AG09319 (cell line): ENCODE data around the gene SLC22A17.

Source experiments
- DNase-seq: peaks from one replicate; pipeline ENCODE4 v3.0.0-alpha.2; 2010; ENCODE audit warnings: low read depth; ENCODE audit errors: extremely low read depth
- TF ChIP-seq, protein P1 (sequence below): IDR thresholded peaks from 2 replicates; pipeline ENCODE4 v1.5.1; 2011; ENCODE audit warnings: low read depth, mild to moderate bottlenecking, inconsistent platforms, low read length, moderate library complexity

SLC22A17 gene

DNA sequence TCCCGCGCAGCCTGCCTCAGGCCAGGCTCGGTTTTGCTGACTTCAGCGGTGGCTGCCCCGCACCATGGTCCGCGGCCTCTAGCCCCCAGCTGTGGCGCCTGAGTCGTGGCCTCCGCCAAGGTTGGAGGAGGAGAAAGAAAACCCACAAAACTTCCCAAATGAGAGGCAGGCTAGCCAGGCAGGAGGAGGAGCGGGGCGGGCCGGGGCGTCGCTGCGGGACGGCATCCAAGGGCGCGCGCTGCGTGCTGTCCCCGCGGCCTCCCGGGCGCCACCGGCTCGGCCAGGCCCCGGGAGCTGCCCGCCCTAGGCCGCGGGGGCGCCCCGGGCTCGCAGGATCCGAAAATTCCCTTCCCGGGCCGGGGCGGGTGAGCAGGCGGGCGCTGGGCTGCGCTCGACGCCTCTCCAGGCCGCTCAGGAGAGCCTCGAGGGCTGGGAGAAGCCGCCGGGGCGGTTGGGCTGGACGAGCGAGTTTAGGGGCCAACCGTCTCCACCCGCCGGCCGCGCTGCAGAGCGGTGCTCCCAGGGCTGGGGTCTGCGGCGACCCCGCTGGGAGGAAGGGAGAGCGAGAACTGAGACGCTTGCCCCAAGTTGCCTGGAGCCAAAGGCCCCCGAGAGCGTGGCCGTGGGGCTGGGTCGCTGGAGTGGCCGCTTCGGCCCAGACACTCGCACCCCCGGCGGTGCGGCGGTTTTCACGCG lies 12.5 kb upstream of the SLC22A17 start, which contains the start of gene EFS:
EFS (minus strand) TSS at position 137 of the 696 bp plus-strand sequence. CDS start 147 bp downstream, outside the sequence.
- DNase-seq: no peak
- TF ChIP-seq, protein P1, sequence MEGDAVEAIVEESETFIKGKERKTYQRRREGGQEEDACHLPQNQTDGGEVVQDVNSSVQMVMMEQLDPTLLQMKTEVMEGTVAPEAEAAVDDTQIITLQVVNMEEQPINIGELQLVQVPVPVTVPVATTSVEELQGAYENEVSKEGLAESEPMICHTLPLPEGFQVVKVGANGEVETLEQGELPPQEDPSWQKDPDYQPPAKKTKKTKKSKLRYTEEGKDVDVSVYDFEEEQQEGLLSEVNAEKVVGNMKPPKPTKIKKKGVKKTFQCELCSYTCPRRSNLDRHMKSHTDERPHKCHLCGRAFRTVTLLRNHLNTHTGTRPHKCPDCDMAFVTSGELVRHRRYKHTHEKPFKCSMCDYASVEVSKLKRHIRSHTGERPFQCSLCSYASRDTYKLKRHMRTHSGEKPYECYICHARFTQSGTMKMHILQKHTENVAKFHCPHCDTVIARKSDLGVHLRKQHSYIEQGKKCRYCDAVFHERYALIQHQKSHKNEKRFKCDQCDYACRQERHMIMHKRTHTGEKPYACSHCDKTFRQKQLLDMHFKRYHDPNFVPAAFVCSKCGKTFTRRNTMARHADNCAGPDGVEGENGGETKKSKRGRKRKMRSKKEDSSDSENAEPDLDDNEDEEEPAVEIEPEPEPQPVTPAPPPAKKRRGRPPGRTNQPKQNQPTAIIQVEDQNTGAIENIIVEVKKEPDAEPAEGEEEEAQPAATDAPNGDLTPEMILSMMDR: no peak

DNA sequence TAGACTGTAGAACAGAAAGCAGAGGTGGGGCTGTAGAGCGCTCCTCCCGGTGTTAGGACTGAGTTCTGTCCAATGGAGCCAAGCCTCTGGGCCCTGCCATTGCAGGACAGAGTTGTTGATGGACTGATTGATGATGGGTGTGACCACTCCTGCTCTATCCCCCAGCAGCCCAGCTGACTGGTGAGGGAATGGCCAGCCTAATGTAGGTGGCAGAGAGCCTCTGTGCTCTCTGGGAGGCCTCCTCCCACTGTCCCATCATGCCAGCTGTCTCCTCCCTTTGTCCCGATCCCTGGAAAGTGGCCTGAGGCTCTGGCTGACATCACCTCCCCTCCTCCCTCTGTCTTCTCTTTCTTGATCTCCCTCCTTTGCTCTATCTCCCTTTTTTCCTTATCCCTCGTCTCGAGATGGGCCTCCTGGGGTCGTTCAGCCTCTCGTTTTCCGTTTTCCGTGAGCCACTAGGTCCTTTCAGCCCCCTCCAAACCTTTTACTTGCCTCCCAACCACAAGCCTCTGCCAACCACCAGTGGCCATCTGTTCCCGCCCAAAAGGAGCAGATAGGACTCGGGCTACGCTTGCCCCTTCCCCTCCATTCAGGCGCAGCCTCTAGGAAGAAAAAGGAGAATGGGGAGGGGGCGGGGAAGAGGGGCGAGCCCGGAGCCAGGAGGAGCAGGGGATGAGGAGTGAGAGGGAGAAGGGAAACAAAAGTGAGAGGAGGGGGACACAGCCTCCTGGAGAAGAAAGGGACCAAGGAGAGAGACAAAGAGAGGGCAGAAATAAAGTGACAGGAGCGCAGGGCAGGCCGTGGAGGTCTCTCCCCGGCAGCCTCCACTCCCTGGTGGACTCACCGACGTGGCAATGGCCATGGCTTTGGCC lies 11.7 kb upstream of the SLC22A17 start:
- no peak for DNase-seq
- TF ChIP-seq, protein P1: no peak

DNA sequence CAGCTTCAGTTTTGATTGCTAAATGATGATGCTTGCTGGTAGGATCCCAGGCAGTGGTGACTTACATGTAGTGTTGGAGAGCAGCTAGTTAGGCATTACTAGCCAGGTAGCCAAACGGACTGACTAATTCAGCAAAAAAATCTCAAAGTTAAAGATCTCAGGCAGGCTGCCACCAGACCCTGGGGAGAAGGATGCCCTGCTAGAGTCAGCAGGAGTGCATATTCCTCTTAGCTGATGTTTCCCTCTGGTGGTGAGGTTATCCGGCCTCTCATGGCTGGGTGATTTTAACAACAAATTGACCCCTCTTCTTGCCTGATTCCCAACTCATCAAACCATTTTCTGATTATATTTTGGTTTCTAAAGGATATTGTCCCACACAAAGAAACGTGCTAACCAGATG lies 9.5 kb upstream of the SLC22A17 start:
- TF ChIP-seq, protein P1: peak; percentile 24
- DNase-seq: no peak

DNA sequence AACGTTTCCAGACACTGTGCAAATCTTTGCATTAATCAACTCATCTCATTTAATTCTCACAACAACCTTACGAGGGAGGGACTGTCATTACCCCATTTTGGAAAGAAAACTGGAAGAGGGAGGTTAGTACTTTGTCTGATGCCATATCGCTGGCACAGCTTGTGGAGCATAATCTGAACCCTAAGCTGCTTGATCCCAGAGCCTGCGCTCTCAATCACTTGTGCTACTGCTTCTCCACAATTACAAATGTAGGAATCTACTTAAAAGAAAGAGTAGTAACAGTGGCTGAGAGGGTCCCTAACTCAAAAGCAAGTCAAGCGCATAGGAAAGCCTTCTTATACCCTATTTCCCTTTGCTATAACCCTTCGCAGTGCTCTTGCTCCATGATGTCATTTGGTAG lies 9.1 kb upstream of the SLC22A17 start:
- no peak for DNase-seq
- TF ChIP-seq, protein P1: no peak

DNA sequence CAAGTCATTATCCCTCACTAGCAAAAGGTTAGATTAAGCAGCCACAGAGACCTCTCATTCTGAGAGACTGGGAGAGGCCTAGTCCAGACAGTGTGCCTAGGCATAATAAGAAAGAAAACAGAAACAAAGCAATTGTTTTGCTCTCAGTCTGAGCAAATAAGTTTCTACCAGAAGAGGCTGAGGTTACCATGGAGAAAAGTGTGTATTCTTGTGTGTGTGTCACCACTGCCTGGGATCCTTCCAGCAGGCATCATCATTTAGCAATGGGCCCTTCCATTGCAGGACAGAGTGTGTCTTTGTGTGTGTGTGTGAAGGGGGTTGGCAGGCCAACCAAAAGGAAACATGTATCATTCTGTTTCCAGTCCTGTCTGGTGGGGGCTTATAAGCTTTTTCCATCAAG lies 8.6 kb upstream of the SLC22A17 start:
- DNase-seq: no peak
- TF ChIP-seq, protein P1: no peak

DNA sequence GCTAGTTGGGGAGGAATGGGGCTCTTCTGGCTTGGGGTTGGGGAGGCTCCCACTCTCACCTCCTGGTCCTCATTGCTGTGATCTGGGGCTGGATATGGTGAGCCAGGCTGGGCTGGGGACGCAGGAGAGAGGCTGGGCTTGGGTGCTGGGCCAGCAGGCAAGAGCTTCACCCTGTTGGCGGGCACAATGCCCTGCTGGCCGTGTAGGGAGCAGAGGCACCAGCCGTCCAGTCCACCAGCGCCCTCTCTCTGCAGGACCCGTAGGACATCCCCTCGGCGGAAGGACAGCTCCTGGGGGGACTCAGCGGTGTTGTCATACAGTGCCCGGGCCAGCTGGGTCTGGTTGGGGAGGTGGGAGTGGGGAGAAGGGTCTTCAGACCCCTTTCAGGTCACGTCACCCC lies 7.8 kb upstream of the SLC22A17 start:
- no peak for DNase-seq
- TF ChIP-seq, protein P1: no peak
